ENCODE data around the gene MEGF11.

- no peak for TF ChIP-seq POLR2A (IDR thresholded peaks at IDR 0.05; ENCODE audit: low read depth)
- TF ChIP-seq, protein P1, sequence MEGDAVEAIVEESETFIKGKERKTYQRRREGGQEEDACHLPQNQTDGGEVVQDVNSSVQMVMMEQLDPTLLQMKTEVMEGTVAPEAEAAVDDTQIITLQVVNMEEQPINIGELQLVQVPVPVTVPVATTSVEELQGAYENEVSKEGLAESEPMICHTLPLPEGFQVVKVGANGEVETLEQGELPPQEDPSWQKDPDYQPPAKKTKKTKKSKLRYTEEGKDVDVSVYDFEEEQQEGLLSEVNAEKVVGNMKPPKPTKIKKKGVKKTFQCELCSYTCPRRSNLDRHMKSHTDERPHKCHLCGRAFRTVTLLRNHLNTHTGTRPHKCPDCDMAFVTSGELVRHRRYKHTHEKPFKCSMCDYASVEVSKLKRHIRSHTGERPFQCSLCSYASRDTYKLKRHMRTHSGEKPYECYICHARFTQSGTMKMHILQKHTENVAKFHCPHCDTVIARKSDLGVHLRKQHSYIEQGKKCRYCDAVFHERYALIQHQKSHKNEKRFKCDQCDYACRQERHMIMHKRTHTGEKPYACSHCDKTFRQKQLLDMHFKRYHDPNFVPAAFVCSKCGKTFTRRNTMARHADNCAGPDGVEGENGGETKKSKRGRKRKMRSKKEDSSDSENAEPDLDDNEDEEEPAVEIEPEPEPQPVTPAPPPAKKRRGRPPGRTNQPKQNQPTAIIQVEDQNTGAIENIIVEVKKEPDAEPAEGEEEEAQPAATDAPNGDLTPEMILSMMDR (IDR thresholded peaks at IDR 0.05) = no peak
These were observed 335.6 kb downstream of the MEGF11 start for GRCh38 chr15:65917936-65918335.
